Smooth muscle cell (in vitro differentiated cells): ENCODE data around the gene ZNF536. TPM values are rescaled to one million over a fixed set of nuclear protein-coding genes. Genes with fewer than 3 reads are reported as not detected.

Experiments
- DNase-seq: peaks from one replicate; lab custom pipeline; 2025; ENCODE audit not compliant: unreplicated experiment; lab: John Stamatoyannopoulos, UW
- H2AFZ ChIP-seq: fragments of 200-600 bp; sonication (generic); 2 replicates; pipeline ENCODE4 v1.6.0; 2016; ENCODE audit warnings: antibody characterized with exemption, low read depth, mild to moderate bottlenecking
- H3F3A ChIP-seq: fragments of 200-600 bp; sonication (generic); 2 replicates; pipeline ENCODE4 v1.6.0; 2017; ENCODE audit warnings: antibody characterized with exemption, low read depth
- H3K27ac ChIP-seq: fragments of 200-600 bp; sonication (generic); 2 replicates; pipeline ENCODE4 v1.5.1; 2016; ENCODE audit warnings: low read depth, mild to moderate bottlenecking
- H3K27me3 ChIP-seq: fragments of 200-600 bp; sonication (generic); 2 replicates; pipeline ENCODE4 v1.6.1; 2016; ENCODE audit warnings: low read depth, mild to moderate bottlenecking
- H3K36me3 ChIP-seq: fragments of 200-600 bp; sonication (generic); 2 replicates; pipeline ENCODE4 v1.5.1; 2016; ENCODE audit warnings: low read depth
- H3K4me1 ChIP-seq: fragments of 200-600 bp; sonication (generic); 2 replicates; pipeline ENCODE4 v1.5.1; 2016; ENCODE audit warnings: low read depth
- H3K4me2 ChIP-seq: fragments of 200-600 bp; sonication (generic); 2 replicates; pipeline ENCODE4 v1.6.0; 2016; ENCODE audit warnings: mild to moderate bottlenecking
- H3K4me3 ChIP-seq: fragments of 200-600 bp; sonication (generic); 2 replicates; pipeline ENCODE4 v1.5.1; 2016; ENCODE audit warnings: mild to moderate bottlenecking
- H3K79me2 ChIP-seq: fragments of 200-600 bp; sonication (generic); 2 replicates; pipeline ENCODE4 v1.6.0; 2016; ENCODE audit warnings: low read depth, mild to moderate bottlenecking
- H3K9ac ChIP-seq: fragments of 200-600 bp; sonication (generic); 2 replicates; pipeline ENCODE4 v1.6.0; 2016; ENCODE audit warnings: low read depth
- H3K9me3 ChIP-seq: fragments of 200-600 bp; sonication (generic); replicated peaks from 2 replicates; pipeline ENCODE4 v1.5.1; 2016; ENCODE audit warnings: low read depth
- H4K20me1 ChIP-seq: fragments of 200-600 bp; sonication (generic); 2 replicates; pipeline ENCODE4 v1.6.0; 2016; ENCODE audit warnings: low read depth
- CTCF ChIP-seq: fragments of 200-600 bp; sonication (generic); IDR thresholded peaks from 2 replicates; pipeline ENCODE4 v1.5.1; 2017; ENCODE audit warnings: borderline replicate concordance, mild to moderate bottlenecking, antibody characterized with exemption; ENCODE audit not compliant: insufficient read depth, poor library complexity, severe bottlenecking
- WGBS: methylation state at CpG from one replicate; pipeline ENCODE4 v1.1.7; 2016; ENCODE audit warnings: low lambda C conversion rate; 5-methylcytosine and 5-hydroxymethylcytosine counted together
- polyA plus RNA-seq: library from polyadenylated mRNA; unstranded; fragments of >200 nt; fragmentation: Nextera tagmentation; extraction: Ambion mirVana; gene quantifications from 2 replicates; pipeline ENCODE4 v1.2.1, GENCODE V29; 2016
- total RNA-seq: library from RNA; depleted of rRNA; stranded (reverse); fragments of >200 nt; gene quantifications from 2 replicates; pipeline ENCODE4 v1.2.3, GENCODE V29; 2014

Gene ZNF536
- total and polyA plus RNA-seq, 2 experiments from 2014 or later: not detected

DNA sequence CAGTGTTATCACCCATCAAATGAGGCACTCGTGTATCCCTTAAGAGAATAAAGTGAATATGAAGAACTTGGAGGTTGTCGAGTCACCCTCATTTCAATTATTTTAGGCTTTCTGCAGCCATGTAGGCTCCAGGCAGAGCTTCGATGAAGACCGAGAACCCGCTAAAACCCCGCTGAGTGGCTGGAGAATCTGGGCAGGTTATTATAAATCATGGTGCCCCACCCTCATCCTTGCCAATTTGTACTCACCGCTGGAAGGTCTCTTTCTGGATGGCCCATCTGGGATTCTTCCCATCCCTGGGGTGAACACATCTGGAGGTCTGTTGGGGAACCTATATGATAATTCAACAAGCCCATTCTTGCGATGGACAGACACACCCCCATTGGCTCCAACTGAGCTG lies 190.8 kb downstream of the ZNF536 start:
- Histone ChIP-seq H3K4me2 (no peak overlapping the region), H3K27me3 (no peaks in the 10 kb centered on the region), H3K9ac (no peak overlapping the region), H3K27ac (no peak overlapping the region), H2AFZ (no peak overlapping the region), H3K4me1 (no peaks in the 10 kb centered on the region), H3K4me3 (no peak overlapping the region), H3K9me3 (no peaks in the 10 kb centered on the region), H3K36me3 (no peaks in the 10 kb centered on the region), H4K20me1 (no peaks in the 10 kb centered on the region), H3F3A (no peaks in the 10 kb centered on the region), H3K79me2 (no peaks in the 10 kb centered on the region)
- WGBS: 90% methylated on average over 8 of the region's 8 CpGs
- no peak for TF ChIP-seq CTCF
- DNase-seq: no peak

DNA sequence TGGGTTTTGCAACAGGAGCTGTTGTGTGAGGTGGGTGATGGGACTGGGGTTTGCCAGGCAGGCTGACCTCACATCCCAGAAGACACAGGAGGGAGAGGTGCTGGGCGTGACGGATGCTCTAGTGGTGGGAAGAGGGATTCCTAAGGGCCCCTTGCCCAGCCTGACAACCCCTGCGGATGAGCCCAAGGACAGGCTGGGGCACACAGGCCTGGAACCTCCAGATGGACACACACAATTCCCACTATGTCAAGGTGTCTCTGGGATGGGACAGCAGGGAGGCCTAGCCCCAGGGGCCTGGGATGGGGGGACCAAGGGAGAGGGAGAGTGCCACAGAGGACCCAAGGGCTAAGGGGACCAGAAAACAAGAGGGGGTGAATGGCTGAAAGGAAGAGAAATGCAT lies 191.5 kb downstream of the ZNF536 start:
- Histone ChIP-seq H4K20me1 (no peaks in the 10 kb centered on the region), H3K27me3 (no peaks in the 10 kb centered on the region), H2AFZ (no peak overlapping the region), H3K4me2 (no peak overlapping the region), H3K9me3 (no peaks in the 10 kb centered on the region), H3K4me3 (no peak overlapping the region), H3K9ac (no peak overlapping the region), H3K79me2 (no peaks in the 10 kb centered on the region), H3F3A (no peaks in the 10 kb centered on the region), H3K36me3 (no peaks in the 10 kb centered on the region), H3K27ac (no peak overlapping the region), H3K4me1 (no peaks in the 10 kb centered on the region)
- WGBS: 85% methylated on average over 3 of the region's 3 CpGs
- no peak for TF ChIP-seq CTCF
- DNase-seq: no peak

DNA sequence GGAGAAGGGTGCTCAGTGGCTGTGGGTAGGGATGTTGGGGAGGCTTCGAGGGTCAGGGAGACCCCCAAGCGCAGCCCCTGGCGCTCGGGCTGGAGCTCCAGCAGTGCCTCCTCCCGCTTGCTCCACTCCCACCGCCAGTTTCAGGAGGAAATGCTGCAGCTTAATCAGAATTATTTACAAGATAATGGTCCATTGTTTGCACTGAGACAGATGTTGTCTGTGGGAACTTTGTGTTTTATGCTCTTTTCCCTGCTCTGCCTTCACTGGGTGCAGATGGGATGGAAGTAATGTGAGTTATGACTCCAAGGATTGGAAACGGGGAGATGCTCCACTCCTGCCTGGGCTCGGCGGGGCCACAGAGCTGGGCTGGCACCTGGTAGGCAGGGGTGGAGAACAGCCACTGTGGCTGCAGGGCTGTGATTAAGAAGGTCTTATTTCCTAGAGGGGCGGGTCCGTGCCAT lies 192.4 kb downstream of the ZNF536 start:
- no peaks in the 10 kb centered on the region for H3K9me3 ChIP-seq
- H3F3A ChIP-seq: no peaks in the 10 kb centered on the region
- no peak overlapping the region for H3K4me2 ChIP-seq
- DNase-seq: no peak
- 71% methylated on average over 11 of the region's 11 CpGs for WGBS
- no peak overlapping the region for H2AFZ ChIP-seq
- H3K27me3 ChIP-seq: no peaks in the 10 kb centered on the region
- no peaks in the 10 kb centered on the region for H3K4me1 ChIP-seq
- H4K20me1 ChIP-seq: no peaks in the 10 kb centered on the region
- no peak overlapping the region for H3K4me3 ChIP-seq
- no peaks in the 10 kb centered on the region for H3K79me2 ChIP-seq
- no peaks in the 10 kb centered on the region for H3K36me3 ChIP-seq
- H3K27ac ChIP-seq: no peak overlapping the region
- no peak overlapping the region for H3K9ac ChIP-seq
- no peak for TF ChIP-seq CTCF

DNA sequence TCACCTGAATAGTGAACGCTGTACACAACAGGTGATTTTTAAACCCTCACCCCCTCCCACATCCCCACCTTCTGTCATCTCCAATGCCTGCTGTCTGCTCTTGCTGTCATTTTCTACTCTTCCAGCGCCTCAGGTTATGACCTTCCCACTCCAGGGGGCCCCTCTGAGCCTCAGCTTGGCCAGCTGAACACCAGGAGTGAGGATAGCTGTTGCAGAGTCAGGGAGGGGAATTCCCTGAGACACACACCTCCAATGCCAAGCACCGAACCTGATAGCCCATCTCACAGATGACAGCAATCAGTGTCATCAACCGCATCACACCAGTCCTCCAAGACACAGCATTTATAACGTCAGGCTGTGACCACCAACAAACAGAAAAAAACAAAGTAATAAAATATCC lies 193.5 kb downstream of the ZNF536 start:
- Histone ChIP-seq H3K4me3 (no peak overlapping the region), H3K36me3 (no peaks in the 10 kb centered on the region), H3F3A (no peaks in the 10 kb centered on the region), H3K9ac (no peak overlapping the region), H3K79me2 (no peaks in the 10 kb centered on the region), H3K4me2 (no peak overlapping the region), H3K27me3 (no peaks in the 10 kb centered on the region), H3K9me3 (no peaks in the 10 kb centered on the region), H4K20me1 (no peaks in the 10 kb centered on the region), H2AFZ (no peak overlapping the region), H3K4me1 (no peaks in the 10 kb centered on the region), H3K27ac (no peak overlapping the region)
- DNase-seq: no peak
- TF ChIP-seq CTCF: no peak
- 71% methylated on average over 5 of the region's 5 CpGs for WGBS
